Gastroesophageal sphincter (tissue), 3 donors: ENCODE data around the gene CPNE8.

Experiments used
- CTCF ChIP-seq, 4 experiments: fragments of 200-600 bp in 2 of 4; fragments of 450-650 bp in 2 of 4; sonication (generic) in 1 of 4; IDR thresholded peaks; one replicate each; pipeline ENCODE4 v1.5.1; 2017 to 2019; ENCODE audit warnings: antibody characterized with exemption in 4 of 4, mild to moderate bottlenecking in 2 of 4, moderate library complexity in 2 of 4
- POLR2A ChIP-seq, 2 donors: fragments of 450-650 bp; IDR thresholded peaks; one replicate each; pipeline ENCODE4 v1.6.1; 2017; ENCODE audit warnings: antibody characterized with exemption in 2 of 2, mild to moderate bottlenecking in 2 of 2, moderate library complexity in 1 of 2

- no peak for TF ChIP-seq CTCF (IDR thresholded peaks at IDR 0.05)
- no peak for TF ChIP-seq POLR2A (IDR thresholded peaks at IDR 0.05)
Measured at GRCh38 chr12:38711054-38711453, 194.3 kb downstream of the CPNE8 start.
